Epithelial cell of proximal tubule (primary cell): Measurements from ENCODE around the gene KASH5. TPM values are rescaled to one million over a fixed set of nuclear protein-coding genes. Genes with fewer than 3 reads are reported as not detected.

ENCODE experiments used
- DNase-seq: peaks from one replicate; pipeline ENCODE4 v3.0.0-alpha.2; 2011; ENCODE audit warnings: low read depth
- H3K4me3 ChIP-seq: 2 replicates; pipeline ENCODE4 v1.5.1; 2011; ENCODE audit warnings: low read depth, mild to moderate bottlenecking, low read length
- CTCF ChIP-seq: conservative IDR thresholded peaks from 2 replicates; pipeline ENCODE4 v1.5.1; 2012; ENCODE audit warnings: low read depth, mild to moderate bottlenecking, low read length
- total RNA-seq: library from RNA; depleted of rRNA; stranded (reverse); fragments of >200 nt; gene quantifications from 2 replicates; pipeline ENCODE4 v1.2.3, GENCODE V29; 2015

KASH5 gene
- total RNA-seq, 1 donor from 2014 or later = 0.06 TPM

- TF ChIP-seq CTCF = no peak
- no peak for DNase-seq
- H3K4me3 ChIP-seq = peak within 1 kb of the TSS; percentile 76
Measured at GRCh38 chr19:49362048-49362928, 25.8 kb upstream of the KASH5 start, which contains the start of gene TEAD2. TSS of gene TEAD2 (minus strand) at chr19:49362416. CDS start at chr19:49360075, 2,341 bp downstream.

- peak overlapping the region; percentile 76 for H3K4me3 ChIP-seq
- DNase-seq = no peak
Measured at GRCh38 chr19:49362929-49363267, 25.2 kb upstream of the KASH5 start.

GRCh38 chr19:49363268-49364082, 24.6 kb upstream of the KASH5 start, which contains the start of gene DKKL1:
TSS of gene DKKL1 (plus strand) at chr19:49363877. CDS start at chr19:49363999, 122 bp downstream.
- peak; percentile 66 for DNase-seq
- H3K4me3 ChIP-seq = peak within 1 kb of the TSS; percentile 76
- no peak for TF ChIP-seq CTCF

More at GRCh38 chr19:49362929-49363267, 25.2 kb upstream of the KASH5 start:
- no peak for TF ChIP-seq CTCF

GRCh38 chr19:49364083-49364737, 23.8 kb upstream of the KASH5 start:
- TF ChIP-seq CTCF = no peak
- DNase-seq = no peak
- peak overlapping the region; percentile 33 for H3K4me3 ChIP-seq

- TF ChIP-seq CTCF = no peak
Measured at GRCh38 chr19:49366110-49366509, 21.9 kb upstream of the KASH5 start.

GRCh38 chr19:49368711-49369358, 19.2 kb upstream of the KASH5 start:
- no peak for DNase-seq
- no peak for TF ChIP-seq CTCF
- H3K4me3 ChIP-seq = no peak overlapping the region

More at GRCh38 chr19:49366110-49366509, 21.9 kb upstream of the KASH5 start:
- no peak for DNase-seq
- H3K4me3 ChIP-seq = no peak overlapping the region
